ENCODE results near the gene KRT79.
A peak's percentile ranks its signal among the peaks of the same experiment; 100 is the strongest.
"Not testable (repeated sequence)": the region's sequence is repeated elsewhere in the genome, so short reads cannot be mapped to it uniquely, and the experiment has no call there.

Gene KRT79

GRCh38 chr12:52833922-52834726 lies at the start of gene KRT79:
KRT79 (minus strand) TSS chr12:52834311; CDS start chr12:52834260, 51 bp downstream.
- no peak for DNase-seq (ENCODE audit: low read depth)

- not testable (repeated sequence) for DNase-seq (ENCODE audit: low read depth)
Measured at GRCh38 chr12:52880499-52880898, 46.4 kb upstream of the KRT79 start.

GRCh38 chr12:52879394-52880351 lies 45.6 kb upstream of the KRT79 start:
- peak; percentile 37 for DNase-seq (ENCODE audit: low read depth)

- no peak for DNase-seq (ENCODE audit: low read depth)
Measured at GRCh38 chr12:52878507-52879393, 44.6 kb upstream of the KRT79 start.

- DNase-seq (ENCODE audit: low read depth), result no peak
Measured at GRCh38 chr12:52877242-52877641, 43.1 kb upstream of the KRT79 start.

GRCh38 chr12:52876372-52876771 lies 42.3 kb upstream of the KRT79 start:
- no peak for DNase-seq (ENCODE audit: low read depth)

GRCh38 chr12:52874573-52875435 lies 40.7 kb upstream of the KRT79 start:
- DNase-seq (ENCODE audit: low read depth), result no peak

- no peak for DNase-seq (ENCODE audit: low read depth)
Measured at GRCh38 chr12:52873832-52874572, 39.9 kb upstream of the KRT79 start.

GRCh38 chr12:52873513-52873831 lies 39.4 kb upstream of the KRT79 start:
- no peak for DNase-seq (ENCODE audit: low read depth)

- DNase-seq (ENCODE audit: low read depth), result no peak
Measured at GRCh38 chr12:52872644-52873389, 38.7 kb upstream of the KRT79 start.

GRCh38 chr12:52871291-52872039 lies 37.4 kb upstream of the KRT79 start:
- DNase-seq (ENCODE audit: low read depth), result no peak

- peak; percentile 58 for DNase-seq (ENCODE audit: low read depth)
Measured at GRCh38 chr12:52870361-52871290, 36.5 kb upstream of the KRT79 start.

- DNase-seq (ENCODE audit: low read depth), result no peak
Measured at GRCh38 chr12:52867642-52868041, 33.5 kb upstream of the KRT79 start.

GRCh38 chr12:52867152-52867551 lies 33.0 kb upstream of the KRT79 start:
- no peak for DNase-seq (ENCODE audit: low read depth)

GRCh38 chr12:52865090-52865944 lies 31.2 kb upstream of the KRT79 start:
- no peak for DNase-seq (ENCODE audit: low read depth)

- no peak for DNase-seq (ENCODE audit: low read depth)
Measured at GRCh38 chr12:52862023-52862422, 27.9 kb upstream of the KRT79 start.

- no peak for DNase-seq (ENCODE audit: low read depth)
Measured at GRCh38 chr12:52861511-52861910, 27.4 kb upstream of the KRT79 start.
